ENCODE results near the gene SMPD1. TPM values are rescaled to one million over a fixed set of nuclear protein-coding genes. Genes with fewer than 3 reads are reported as not detected.

SMPD1 gene
- total and polyA plus RNA-seq, 2 of the 4 experiments (the other 2 are of a cell fraction): 19.5 to 108 TPM

- Histone ChIP-seq H2AK9ac (replicated peaks; ENCODE audit: low read depth, low read length, poor library complexity) (no peak overlapping the region), H2AFZ (replicated peaks; ENCODE audit: low read length, poor library complexity) (peak overlapping the region; percentile 83), H3K9ac (ENCODE audit: low read depth, low read length) (no peak overlapping the region), H3K9me1 (ENCODE audit: insufficient read depth, low read length) (peaks cover 7% of the 10 kb centered on the region), H3K4me1 (ENCODE audit: control insufficient read depth, insufficient read depth, low read length) (peaks cover 10% of the 10 kb centered on the region), H3K23ac (ENCODE audit: low read depth, low read length) (no peak overlapping the region), H4K91ac (ENCODE audit: insufficient read depth, low read depth, low read length) (no peak overlapping the region), H3K27me3 (ENCODE audit: control insufficient read depth, insufficient read depth, low read length) (peaks cover 3% of the 10 kb centered on the region), H3K14ac (replicated peaks; ENCODE audit: low read depth, low read length) (no peak overlapping the region), H3K36me3 (ENCODE audit: control insufficient read depth, insufficient read depth, low read length) (no peaks in the 10 kb centered on the region), H4K5ac (ENCODE audit: low read depth, low read length) (no peak overlapping the region), H3K4me3 (ENCODE audit: insufficient read depth, low read depth, low read length) (no peak overlapping the region), H3K27ac (ENCODE audit: insufficient read depth, low read length) (no peak overlapping the region), H2BK15ac (ENCODE audit: low read depth, low read length) (no peak overlapping the region), H4K20me1 (ENCODE audit: insufficient read depth, low read length) (no peaks in the 10 kb centered on the region), H3K4ac (ENCODE audit: low read depth, low read length) (no peak overlapping the region), H4K8ac (ENCODE audit: low read depth in 2 of 2, low read length in 2 of 2) (no peak overlapping the region), H3K18ac (ENCODE audit: low read depth, low read length) (no peak overlapping the region), H3K9me3 (ENCODE audit: control insufficient read depth, insufficient read depth, low read length) (no peaks in the 10 kb centered on the region; the same call in 1 of the 2 replicates), H2BK5ac (ENCODE audit: low read depth, low read length, poor library complexity, severe bottlenecking) (no peak overlapping the region), H2BK20ac (ENCODE audit: low read depth, low read length) (no peak overlapping the region), H3K56ac (ENCODE audit: extremely low read depth, insufficient read depth, low read length) (no peak overlapping the region), H2AK5ac (ENCODE audit: low read depth, low read length) (no peak overlapping the region), H3K79me1 (ENCODE audit: low read depth in 1 of 2, low read length in 2 of 2) (no peaks in the 10 kb centered on the region), H2BK120ac (ENCODE audit: low read depth, low read length) (no peak overlapping the region; the same call in 1 of the 2 replicates), H3K4me2 (ENCODE audit: low read depth, low read length) (no peak overlapping the region)
- ATAC-seq (ENCODE audit: low read depth): no peak
- no peak for DNase-seq
- dilution Hi-C loops (cut with HindIII; ENCODE audit: low sequenced_read_pairs, unreplicated experiment): no loop called here
- intact Hi-C loops (cut with micrococcal nuclease): loop anchor here (5.0 to 10.0 kb wide), 3 partner anchors 553 to 1735 kb away; partner anchors contain the start of gene OR52N2
- BruUV-seq (replicated peaks): no TSS peak
- no peak for TF ChIP-seq MXI1 (IDR thresholded peaks at IDR 0.05; ENCODE audit: borderline replicate concordance, low read depth, low read length)
- TF ChIP-seq RCOR1 (IDR thresholded peaks at IDR 0.05; ENCODE audit: insufficient replicate concordance, low read length): no peak
- no peak for TF ChIP-seq FOS (IDR thresholded peaks at IDR 0.05; ENCODE audit: low read depth, low read length)
- no peak for TF ChIP-seq ELK1 (IDR thresholded peaks at IDR 0.05; ENCODE audit: borderline replicate concordance, low read depth, low read length)
- no peak for TF ChIP-seq CTCF (conservative IDR thresholded peaks at IDR 0.05; ENCODE audit: low read depth, low read length)
- no peak for TF ChIP-seq NFE2L2 (IDR thresholded peaks at IDR 0.05; ENCODE audit: low read depth, low read length)
- no peak for TF ChIP-seq CEBPB (IDR thresholded peaks at IDR 0.05; ENCODE audit: low read depth, low read length)
- no peak for TF ChIP-seq RFX5 (IDR thresholded peaks at IDR 0.05; ENCODE audit: low read depth, low read length)
- TF ChIP-seq CHD1 (IDR thresholded peaks at IDR 0.05; ENCODE audit: low read depth, low read length): no peak
- TF ChIP-seq MAFK (IDR thresholded peaks at IDR 0.05; ENCODE audit: low read depth, low read length): no peak
- in situ Hi-C loops (cut with MboI; ENCODE audit: low sequenced_read_pairs): loop anchor here (25.0 kb wide), 1 partner anchor 673 kb away; the partner anchor contains the start of genes TRIM22 and TRIM5
- POLR2A ChIA-PET (ENCODE audit: unreplicated experiment): no interaction called here
- 29% methylated on average over 1 of the region's 3 CpGs; no CpG with 5 or more reads in 1 of the 2 experiments for WGBS, 2 experiments (ENCODE audit: extremely low coverage in 2 of 2, insufficient read length in 1 of 2)
- CTCF ChIA-PET: interaction anchor here (0.6 to 1.0 kb wide), 3 partner anchors 19 to 63 kb away, joined by 3 read pairs; no protein-coding TSS in a partner anchor
Observed at GRCh38 chr11:6360183-6360582, 30.1 kb upstream of the SMPD1 start.
